ENCODE data around the gene CD8B2.

The CD8B2 gene

DNA sequence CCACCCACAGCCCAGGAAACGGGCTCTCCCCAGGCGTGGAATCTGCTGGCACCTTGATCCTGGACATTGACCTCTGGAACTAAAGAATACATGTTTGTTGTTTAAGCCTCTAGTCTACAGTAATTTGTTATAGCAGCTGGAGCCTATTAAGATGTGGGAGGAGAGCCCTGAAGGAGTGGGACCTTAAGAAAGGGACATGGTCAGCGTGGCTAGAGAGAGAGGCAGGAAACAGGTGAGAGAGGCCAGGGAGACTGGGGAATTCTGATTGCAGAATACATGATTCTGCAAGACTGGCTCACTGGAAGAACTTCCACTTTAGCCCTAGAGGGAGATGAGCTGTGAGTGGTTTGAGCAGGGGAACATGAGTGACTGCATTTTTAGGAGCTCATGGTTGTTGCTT lies 83.2 kb downstream of the CD8B2 start:
- Histone ChIP-seq H2AFZ (ENCODE audit: low read length) (no peak overlapping the region), H3K9me3 (ENCODE audit: insufficient read depth, low read depth, low read length) (no peaks in the 10 kb centered on the region), H3K9ac (ENCODE audit: low read depth, low read length, poor library complexity, severe bottlenecking) (no peak overlapping the region), H3K4me2 (ENCODE audit: low read depth, low read length, poor library complexity, severe bottlenecking) (no peak overlapping the region), H3F3A (ENCODE audit: low read depth) (no peaks in the 10 kb centered on the region), H3K4me1 (ENCODE audit: insufficient read depth, low read length, poor library complexity, severe bottlenecking) (no peaks in the 10 kb centered on the region), H3K36me3 (ENCODE audit: insufficient read depth, low read length) (no peaks in the 10 kb centered on the region), H3K27me3 (ENCODE audit: insufficient read depth, low read length, poor library complexity, severe bottlenecking) (no peaks in the 10 kb centered on the region), H3K79me2 (ENCODE audit: insufficient read depth, low read length) (no peaks in the 10 kb centered on the region), H4K20me1 (ENCODE audit: insufficient read depth, low read length, poor library complexity, severe bottlenecking) (no peaks in the 10 kb centered on the region), H3K9me2 (replicated peaks; ENCODE audit: low read depth, low read length) (no peaks in the 10 kb centered on the region), H3K4me3 (ENCODE audit: low read length, poor library complexity, severe bottlenecking) (no peak overlapping the region)
- TF ChIP-seq EZH2phosphoT487 (IDR thresholded peaks at IDR 0.05; ENCODE audit: borderline replicate concordance) (no peak), CTCF (conservative IDR thresholded peaks at IDR 0.05; ENCODE audit: low read length) (no peak)

Measured in Loucy (cell line).